ENCODE measurements around the gene MPZL2. TPM values are rescaled to one million over a fixed set of nuclear protein-coding genes. Genes with fewer than 3 reads are reported as not detected.

MPZL2 gene
- total and polyA plus RNA-seq, 10 of the 15 experiments (the other 5 are each of a cell fraction or from before 2014, with no cell fraction given), result 0.81 to 4.8 (median 3.1) TPM

- TF ChIP-seq MYC (IDR thresholded peaks at IDR 0.05; ENCODE audit: insufficient read depth, insufficient read length, insufficient replicate concordance, low read length, severe bottlenecking) (no peak), CEBPB (IDR thresholded peaks at IDR 0.05; ENCODE audit: borderline replicate concordance in 1 of 2, low read depth in 2 of 2, low read length in 2 of 2) (no peak), SMARCA5 (IDR thresholded peaks at IDR 0.05) (no peak), RB1 (IDR thresholded peaks at IDR 0.05; ENCODE audit: borderline replicate concordance) (no peak), HCFC1 (IDR thresholded peaks at IDR 0.05; ENCODE audit: low read length) (no peak), BHLHE40 (IDR thresholded peaks at IDR 0.05; ENCODE audit: borderline replicate concordance in 1 of 2, low read depth in 2 of 2, low read length in 1 of 2) (peak; percentile 96 to 98), REST (IDR thresholded peaks at IDR 0.05; ENCODE audit: low read depth, low read length) (no peak), CBFB (IDR thresholded peaks at IDR 0.05; ENCODE audit: low read depth) (peak; percentile 68; the same call in 1 of the 2 replicates), POLR2A (IDR thresholded peaks at IDR 0.05; ENCODE audit: low read depth, low read length) (0 out of 2 replicates have a peak, but pooled peaks have one; percentile 35), PBX3 (IDR thresholded peaks at IDR 0.05; ENCODE audit: insufficient replicate concordance, low read depth, low read length) (no peak), BCL11A (IDR thresholded peaks at IDR 0.05; ENCODE audit: low read depth, low read length) (no peak), RFX5 (IDR thresholded peaks at IDR 0.05; ENCODE audit: low read depth, low read length) (no peak), MXI1 (IDR thresholded peaks at IDR 0.05; ENCODE audit: low read depth, low read length) (no peak), SUPT20H (IDR thresholded peaks at IDR 0.05; ENCODE audit: borderline replicate concordance, control insufficient read depth, low read depth, low read length) (no peak), TCF7 (IDR thresholded peaks at IDR 0.05; ENCODE audit: borderline replicate concordance) (peak; percentile 79), PRDM15 (CRISPR knock-in tag; IDR thresholded peaks at IDR 0.05) (no peak), NBN (IDR thresholded peaks at IDR 0.05) (peak; percentile 25; the same call in 1 of the 2 replicates), SMC3 (IDR thresholded peaks at IDR 0.05; ENCODE audit: borderline replicate concordance, low read length) (no peak), EP300 (IDR thresholded peaks at IDR 0.05; ENCODE audit: borderline replicate concordance in 1 of 2, control insufficient read depth in 1 of 2, low read depth in 2 of 2, low read length in 2 of 2) (peak in 1 of 2 experiments; percentile 11; a peak in 1 of 4 replicates), KAT2A (conservative IDR thresholded peaks at IDR 0.05; ENCODE audit: control insufficient read depth, low read depth, low read length) (no peak), IKZF2 (IDR thresholded peaks at IDR 0.05) (no peak), NRF1 (conservative IDR thresholded peaks at IDR 0.05; ENCODE audit: low read depth, low read length) (no peak), HDAC6 (IDR thresholded peaks at IDR 0.05; ENCODE audit: unreplicated experiment) (no peak)
These were observed 39.4 kb downstream of the MPZL2 start, which contains the start of gene JAML (continued) for GRCh38 chr11:118224511-118225188.

All from GM12878 (cell line).